Left hindlimb (tissue), 1 donor: Measurements from ENCODE around the gene SNX32.
"Not testable (repeated sequence)": the region's sequence is repeated elsewhere in the genome, so short reads cannot be mapped to it uniquely, and the experiment has no call there.

Experiments
- DNase-seq: peaks from one replicate; pipeline ENCODE4 v3.0.0-alpha.2; 2018

The SNX32 gene

GRCh38 chr11:65887723-65888162, 54.0 kb downstream of the SNX32 start:
- no peak for DNase-seq

GRCh38 chr11:65888163-65888814, 54.5 kb downstream of the SNX32 start, which contains the start of gene FIBP:
Gene FIBP (minus strand): TSS chr11:65888471. CDS start chr11:65888418, 53 bp downstream.
- DNase-seq: peak; percentile 99

GRCh38 chr11:65890324-65891218, 56.8 kb downstream of the SNX32 start, which contains the start of gene CCDC85B:
Gene CCDC85B (plus strand): TSS chr11:65890673. CDS start chr11:65890784, 111 bp downstream.
- DNase-seq: peak; percentile 98

- peak; percentile 54 for DNase-seq
Observed at GRCh38 chr11:65891219-65892136, 57.7 kb downstream of the SNX32 start.

GRCh38 chr11:65892137-65892540, 58.4 kb downstream of the SNX32 start:
- DNase-seq: not testable (repeated sequence)

- DNase-seq: peak; percentile 20
Observed at GRCh38 chr11:65892661-65893317, 59.0 kb downstream of the SNX32 start.

- peak; percentile 34 for DNase-seq
Observed at GRCh38 chr11:65894034-65894591, 60.4 kb downstream of the SNX32 start.

- DNase-seq: no peak
Observed at GRCh38 chr11:65895482-65895981, 61.8 kb downstream of the SNX32 start.

- DNase-seq: no peak
Observed at GRCh38 chr11:65896034-65896999, 62.6 kb downstream of the SNX32 start.

- no peak for DNase-seq
Observed at GRCh38 chr11:65897020-65897471, 63.3 kb downstream of the SNX32 start.

GRCh38 chr11:65898656-65899355, 65.0 kb downstream of the SNX32 start:
- DNase-seq: no peak

- peak; percentile 41 for DNase-seq
Observed at GRCh38 chr11:65899356-65900124, 65.8 kb downstream of the SNX32 start.

- peak; percentile 65 for DNase-seq
Observed at GRCh38 chr11:65900125-65900898, 66.5 kb downstream of the SNX32 start, which contains the start of gene FOSL1. Gene FOSL1 (minus strand): TSS chr11:65900388. CDS start chr11:65900339, 49 bp downstream.

- DNase-seq: no peak
Observed at GRCh38 chr11:65900899-65901180, 67.1 kb downstream of the SNX32 start.

- DNase-seq: no peak
Observed at GRCh38 chr11:65903068-65903481, 69.3 kb downstream of the SNX32 start.
